Mammary epithelial cell (primary cell): ENCODE measurements around the gene ACTR3C.

Experiments used
- CTCF ChIP-seq, 2 donors: IDR thresholded peaks in 1 of 2; conservative IDR thresholded peaks in 1 of 2; 2 replicates each; pipeline ENCODE4 v1.5.1; 2011 to 2012; ENCODE audit warnings: inconsistent platforms in 2 of 2, low read length in 2 of 2, mild to moderate bottlenecking in 2 of 2, control low read depth in 1 of 2, low read depth in 1 of 2; ENCODE audit not compliant: insufficient read depth in 1 of 2; ENCODE audit errors: extremely low read depth in 1 of 2
- EZH2 ChIP-seq: IDR thresholded peaks from 2 replicates; pipeline ENCODE4 v1.6.1; 2012; ENCODE audit warnings: low read length, inconsistent platforms, borderline replicate concordance

GRCh38 chr7:150307904-150308303, 15.4 kb downstream of the ACTR3C start:
- TF ChIP-seq CTCF (conservative IDR thresholded peaks at IDR 0.05 in 1 of 2, IDR thresholded peaks at IDR 0.05 in 1 of 2; ENCODE audit: extremely low read depth in 1 of 2, insufficient read depth in 1 of 2, low read depth in 1 of 2, low read length in 2 of 2) (no peak), EZH2 (no peak)
